GM12865 (cell line): ENCODE data around the gene TFAP2D.

Source experiments
- DNase-seq: peaks from one replicate; pipeline ENCODE4 v3.0.0; 2010; ENCODE audit warnings: low read depth
- H3K4me3 ChIP-seq: 2 replicates; pipeline ENCODE4 v1.5.1; 2011; ENCODE audit warnings: mild to moderate bottlenecking, low read depth, low read length, control low read depth
- TF ChIP-seq, protein P1 (sequence below): IDR thresholded peaks from 2 replicates; pipeline ENCODE4 v1.5.1; 2011; ENCODE audit warnings: low read length, control low read depth, low read depth, inconsistent platforms; ENCODE audit not compliant: insufficient read depth; ENCODE audit errors: missing control alignments

The TFAP2D gene

DNA sequence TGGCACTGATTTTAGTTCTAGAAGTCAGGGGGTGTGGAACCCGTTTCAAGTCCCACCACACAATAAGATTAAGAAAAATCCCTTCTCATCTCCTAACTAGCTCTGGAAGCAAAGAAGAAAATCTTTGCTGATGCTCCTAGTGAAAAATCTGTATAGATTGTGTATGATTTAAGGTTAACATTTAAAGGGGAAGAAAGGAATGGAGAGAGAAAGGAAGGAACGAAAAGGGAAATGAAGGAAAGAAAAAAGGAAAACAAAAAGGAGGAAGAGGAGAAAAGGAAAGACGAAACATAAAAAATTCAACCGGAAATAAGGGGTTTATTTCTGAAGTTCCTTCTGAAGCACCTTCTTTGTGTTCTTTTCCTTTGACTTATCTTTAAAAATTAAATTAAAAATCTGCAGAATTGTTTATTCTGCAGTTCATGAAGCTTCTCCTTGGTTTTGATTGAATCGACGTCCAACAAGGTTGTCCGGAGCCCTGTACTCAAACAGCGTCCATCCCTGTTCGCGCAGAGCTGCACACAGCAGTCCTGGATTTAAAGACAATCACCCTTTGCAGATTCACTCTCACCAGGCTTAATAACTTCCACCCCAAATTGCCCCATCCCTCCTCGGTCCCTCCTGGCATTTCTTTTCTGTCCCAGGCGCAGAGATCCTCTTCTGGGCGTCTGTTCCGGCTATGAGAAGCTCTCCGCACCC, 103.8 kb downstream of the TFAP2D start:
- no peak for DNase-seq
- H3K4me3 ChIP-seq = no peak overlapping the region
- TF ChIP-seq, protein P1, sequence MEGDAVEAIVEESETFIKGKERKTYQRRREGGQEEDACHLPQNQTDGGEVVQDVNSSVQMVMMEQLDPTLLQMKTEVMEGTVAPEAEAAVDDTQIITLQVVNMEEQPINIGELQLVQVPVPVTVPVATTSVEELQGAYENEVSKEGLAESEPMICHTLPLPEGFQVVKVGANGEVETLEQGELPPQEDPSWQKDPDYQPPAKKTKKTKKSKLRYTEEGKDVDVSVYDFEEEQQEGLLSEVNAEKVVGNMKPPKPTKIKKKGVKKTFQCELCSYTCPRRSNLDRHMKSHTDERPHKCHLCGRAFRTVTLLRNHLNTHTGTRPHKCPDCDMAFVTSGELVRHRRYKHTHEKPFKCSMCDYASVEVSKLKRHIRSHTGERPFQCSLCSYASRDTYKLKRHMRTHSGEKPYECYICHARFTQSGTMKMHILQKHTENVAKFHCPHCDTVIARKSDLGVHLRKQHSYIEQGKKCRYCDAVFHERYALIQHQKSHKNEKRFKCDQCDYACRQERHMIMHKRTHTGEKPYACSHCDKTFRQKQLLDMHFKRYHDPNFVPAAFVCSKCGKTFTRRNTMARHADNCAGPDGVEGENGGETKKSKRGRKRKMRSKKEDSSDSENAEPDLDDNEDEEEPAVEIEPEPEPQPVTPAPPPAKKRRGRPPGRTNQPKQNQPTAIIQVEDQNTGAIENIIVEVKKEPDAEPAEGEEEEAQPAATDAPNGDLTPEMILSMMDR = no peak

DNA sequence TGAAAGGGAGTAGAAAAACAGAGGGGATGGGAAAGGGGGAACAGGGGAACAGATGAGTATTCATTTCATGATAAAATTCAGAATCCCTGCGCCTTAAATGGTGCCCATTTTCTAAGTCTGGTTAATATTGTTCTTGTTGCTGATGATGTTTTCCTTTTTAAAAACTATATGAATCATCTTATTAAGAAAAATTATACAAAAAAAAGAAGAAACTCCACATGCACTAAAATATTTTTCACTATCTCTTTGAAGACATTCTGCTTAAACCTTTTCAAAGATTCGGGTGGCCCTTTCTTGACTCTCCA, 104.3 kb downstream of the TFAP2D start:
- DNase-seq = no peak
- H3K4me3 ChIP-seq = no peak overlapping the region
- TF ChIP-seq, protein P1 = no peak

DNA sequence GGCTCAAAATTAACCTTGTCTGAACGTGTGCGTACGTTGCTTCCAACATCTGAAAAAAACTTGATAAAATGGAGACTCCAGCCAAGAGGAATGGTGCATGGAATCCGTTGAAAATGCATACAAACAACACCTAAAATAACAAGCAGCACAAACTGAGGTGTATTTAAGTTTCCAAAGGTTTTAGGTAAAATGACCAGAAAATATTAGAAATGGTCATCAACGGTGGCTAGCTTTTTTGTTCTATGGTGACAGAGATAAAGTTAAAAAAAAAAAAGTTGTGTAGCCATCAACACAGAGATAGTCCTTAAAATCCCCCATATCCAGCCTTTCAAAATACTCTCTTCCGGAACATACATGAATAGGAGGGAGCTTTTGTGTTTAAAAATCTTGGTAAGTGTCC, 104.7 kb downstream of the TFAP2D start:
- DNase-seq = no peak
- no peak overlapping the region for H3K4me3 ChIP-seq

DNA sequence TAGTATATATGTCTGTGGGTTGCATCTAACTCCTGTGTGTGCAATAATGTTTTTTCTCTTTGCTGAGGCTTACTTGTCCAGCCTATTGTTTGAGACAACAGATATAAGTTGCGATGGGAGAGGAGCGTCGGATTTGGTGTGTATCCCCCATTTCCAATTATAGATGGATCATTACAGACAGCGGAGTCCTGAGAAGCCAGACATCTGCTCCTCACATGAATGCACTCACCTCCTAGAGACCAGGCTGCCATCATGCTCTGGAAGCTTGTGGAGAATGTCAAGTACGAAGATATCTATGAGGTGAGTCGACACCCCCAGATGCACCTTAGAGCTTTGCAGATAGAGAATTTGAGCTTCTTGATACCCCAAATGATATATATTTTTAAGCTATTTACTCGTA, 105.3 kb downstream of the TFAP2D start, which contains the start of gene TFAP2B:
TFAP2B (plus strand) TSS at position 199 of the 400 bp plus-strand sequence; CDS start at position 220, 21 bp downstream.
- H3K4me3 ChIP-seq = no peak within 1 kb of the TSS; the same call in 1 of the 2 replicates
- no peak for DNase-seq
- TF ChIP-seq, protein P1 = no peak

More for the DNA sequence above, 104.7 kb downstream of the TFAP2D start:
- TF ChIP-seq, protein P1 = no peak

DNA sequence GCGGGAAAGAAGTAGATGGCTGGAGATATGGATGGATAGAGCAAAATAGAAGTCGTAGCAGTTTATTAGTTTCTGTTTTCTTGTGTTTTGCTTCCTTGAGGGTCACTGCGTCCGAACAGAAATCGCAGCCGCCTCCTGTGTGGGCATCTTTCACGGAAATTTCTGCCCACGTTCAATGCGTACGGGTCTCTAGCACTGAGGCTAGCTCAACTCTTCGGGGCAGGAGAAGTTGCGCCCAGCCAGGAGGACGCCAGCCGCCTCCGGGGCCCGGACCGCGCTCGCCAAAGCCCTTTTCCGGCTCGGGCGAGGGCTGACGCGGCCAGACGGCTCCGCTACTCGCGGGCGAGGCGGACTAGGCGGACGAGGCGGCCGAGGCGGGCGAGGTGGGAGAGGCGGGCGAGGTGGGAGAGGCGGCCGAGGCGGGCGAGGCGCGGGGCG, 106.2 kb downstream of the TFAP2D start:
- no peak overlapping the region; the same call in 1 of the 2 replicates for H3K4me3 ChIP-seq
- TF ChIP-seq, protein P1 = no peak
- DNase-seq = no peak

DNA sequence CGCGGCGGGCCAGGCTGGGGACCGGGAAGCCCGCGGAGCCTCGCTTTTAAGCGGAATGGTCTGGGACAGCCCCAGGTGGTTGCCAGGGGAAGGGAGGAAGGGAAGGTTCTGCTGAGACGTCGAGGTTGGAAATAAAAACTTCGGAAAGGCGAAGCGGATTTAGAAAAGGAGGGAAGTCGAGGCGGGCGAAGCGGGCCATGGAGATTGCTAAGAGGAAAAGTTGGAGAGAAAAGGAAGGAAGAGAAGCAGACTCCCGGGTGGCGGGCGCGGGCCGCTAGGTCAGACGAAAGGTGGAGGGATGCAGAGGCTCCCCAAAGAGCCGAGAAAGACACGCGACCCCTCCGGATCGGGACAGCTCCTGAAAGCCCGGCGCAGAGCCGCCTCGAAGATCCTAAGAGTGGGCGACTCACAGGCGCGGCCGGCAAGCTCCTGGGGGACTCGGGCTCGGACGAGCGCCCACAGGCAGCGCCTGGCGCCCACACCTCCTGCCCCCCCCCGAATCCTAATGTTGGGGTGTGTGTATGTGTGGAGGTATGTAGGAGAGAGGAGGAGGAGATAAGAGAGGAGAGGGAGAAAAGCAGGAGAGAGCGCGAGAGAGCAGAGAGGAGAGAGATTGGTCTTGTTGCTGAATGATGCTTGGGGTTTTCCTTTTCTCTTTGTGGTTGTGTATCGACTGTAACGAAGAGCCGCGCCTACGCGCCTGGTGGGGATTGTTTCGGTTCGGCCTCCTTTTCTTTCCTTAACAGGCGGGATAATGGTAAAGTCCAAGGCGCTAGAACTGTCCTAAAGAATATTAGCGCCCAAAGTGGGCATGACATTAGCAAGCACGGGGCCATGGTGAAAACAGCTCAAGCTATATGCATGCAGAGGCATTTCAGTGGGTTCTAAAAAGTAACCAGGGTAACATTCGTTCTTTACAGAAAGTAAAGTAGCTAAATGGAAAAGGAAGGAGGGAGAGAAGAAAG, 106.9 kb downstream of the TFAP2D start:
- DNase-seq = no peak

More for the DNA sequence above, 106.9 kb downstream of the TFAP2D start:
- H3K4me3 ChIP-seq = no peak overlapping the region; the same call in 1 of the 2 replicates
- TF ChIP-seq, protein P1 = no peak
